CD4-positive, alpha-beta T cell treated with Interleukin-21 for 1 hour (primary cell): ENCODE measurements around the gene NMD3.

Experiments
- DNase-seq: peaks from one replicate; pipeline ENCODE4 v3.0.0-alpha.2; 2020

The NMD3 gene

GRCh38 chr3:161291191-161291901 lies 70.2 kb downstream of the NMD3 start:
- no peak for DNase-seq

- DNase-seq: no peak
These were observed 72.3 kb downstream of the NMD3 start for GRCh38 chr3:161293381-161293780.

GRCh38 chr3:161295325-161295724 lies 74.2 kb downstream of the NMD3 start:
- DNase-seq: no peak

- no peak for DNase-seq
These were observed 75.7 kb downstream of the NMD3 start for GRCh38 chr3:161296814-161297213.
